Astrocyte of the spinal cord (primary cell): ENCODE measurements around the gene IFNK.

Source experiments
- DNase-seq: peaks from one replicate; pipeline ENCODE4 v3.0.0; 2011; ENCODE audit warnings: low read depth, low spot score
- H3K4me3 ChIP-seq: 2 replicates; pipeline ENCODE4 v1.5.1; 2011; ENCODE audit warnings: low read depth, mild to moderate bottlenecking, low read length, moderate library complexity
- in situ Hi-C: cut with HindIII; loops from 2 replicates; pipeline ENCODE4 v1.10.0; 2017; ENCODE audit warnings: low sequenced_read_pairs
- TF ChIP-seq, protein P1 (sequence below): IDR thresholded peaks from 2 replicates; pipeline ENCODE4 v1.5.1; 2012; ENCODE audit warnings: low read depth, mild to moderate bottlenecking, low read length, inconsistent platforms

Gene IFNK

DNA sequence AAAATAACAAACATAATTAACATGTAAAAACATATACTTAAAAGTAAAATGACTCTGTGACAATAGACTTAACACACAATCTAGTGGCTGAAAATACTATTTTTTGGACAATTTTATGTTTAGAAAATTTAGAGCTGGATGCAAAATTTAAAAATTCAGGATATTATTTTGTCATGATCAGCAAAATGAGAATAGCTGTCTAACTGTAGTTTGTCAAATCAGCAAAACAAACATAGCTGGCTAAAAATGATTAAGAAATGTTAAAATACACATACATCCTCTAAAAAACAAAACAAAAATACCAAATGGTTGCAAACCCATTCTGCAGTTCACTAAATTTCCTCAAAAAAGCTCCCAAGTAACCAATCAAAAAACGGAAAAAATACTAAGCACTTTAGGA is 30.6 kb downstream of the IFNK start:
- TF ChIP-seq, protein P1, sequence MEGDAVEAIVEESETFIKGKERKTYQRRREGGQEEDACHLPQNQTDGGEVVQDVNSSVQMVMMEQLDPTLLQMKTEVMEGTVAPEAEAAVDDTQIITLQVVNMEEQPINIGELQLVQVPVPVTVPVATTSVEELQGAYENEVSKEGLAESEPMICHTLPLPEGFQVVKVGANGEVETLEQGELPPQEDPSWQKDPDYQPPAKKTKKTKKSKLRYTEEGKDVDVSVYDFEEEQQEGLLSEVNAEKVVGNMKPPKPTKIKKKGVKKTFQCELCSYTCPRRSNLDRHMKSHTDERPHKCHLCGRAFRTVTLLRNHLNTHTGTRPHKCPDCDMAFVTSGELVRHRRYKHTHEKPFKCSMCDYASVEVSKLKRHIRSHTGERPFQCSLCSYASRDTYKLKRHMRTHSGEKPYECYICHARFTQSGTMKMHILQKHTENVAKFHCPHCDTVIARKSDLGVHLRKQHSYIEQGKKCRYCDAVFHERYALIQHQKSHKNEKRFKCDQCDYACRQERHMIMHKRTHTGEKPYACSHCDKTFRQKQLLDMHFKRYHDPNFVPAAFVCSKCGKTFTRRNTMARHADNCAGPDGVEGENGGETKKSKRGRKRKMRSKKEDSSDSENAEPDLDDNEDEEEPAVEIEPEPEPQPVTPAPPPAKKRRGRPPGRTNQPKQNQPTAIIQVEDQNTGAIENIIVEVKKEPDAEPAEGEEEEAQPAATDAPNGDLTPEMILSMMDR = no peak
- no peak overlapping the region for H3K4me3 ChIP-seq
- in situ Hi-C loops = no loop called here
- DNase-seq = no peak

DNA sequence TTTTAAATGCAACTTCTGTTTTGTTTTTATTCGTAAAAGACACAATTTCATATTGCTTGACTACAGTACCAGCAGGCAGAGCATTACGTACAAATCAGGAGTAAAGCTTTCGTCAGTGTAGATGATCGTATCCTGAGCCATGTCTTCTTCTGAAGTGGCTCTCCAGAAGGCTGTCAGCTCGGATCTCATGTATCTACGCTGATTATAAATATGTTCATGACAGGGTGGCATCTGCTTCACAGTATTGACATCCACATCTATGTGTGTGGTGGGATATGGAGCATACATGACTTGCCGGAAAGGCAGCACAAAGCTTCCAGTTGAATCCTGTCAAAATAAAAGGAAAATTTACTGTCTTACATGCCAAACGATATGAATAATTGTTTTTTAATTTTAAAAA is 32.4 kb downstream of the IFNK start:
- TF ChIP-seq, protein P1 = no peak

DNA sequence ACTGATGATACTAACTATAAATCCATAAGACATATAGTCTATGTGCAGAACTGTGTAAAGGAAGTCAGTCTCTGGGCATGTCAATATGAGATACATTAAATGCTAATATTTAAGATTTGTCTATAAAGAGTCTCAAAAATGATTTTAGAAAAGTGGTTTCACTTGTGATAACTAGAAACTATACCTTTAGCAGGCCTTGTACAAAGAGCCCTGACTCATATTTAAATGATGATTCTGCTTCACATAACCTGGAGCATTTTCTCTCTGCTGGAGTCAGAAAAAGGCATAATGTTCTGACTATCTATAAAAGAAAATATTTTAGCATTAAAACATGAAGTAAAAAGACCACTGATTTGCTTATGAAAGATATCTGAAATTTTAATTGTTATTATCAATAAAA is 34.2 kb downstream of the IFNK start:
- in situ Hi-C loops = no loop called here

More for the DNA sequence above, 32.4 kb downstream of the IFNK start:
- DNase-seq = no peak
- in situ Hi-C loops = no loop called here
- no peak overlapping the region for H3K4me3 ChIP-seq

DNA sequence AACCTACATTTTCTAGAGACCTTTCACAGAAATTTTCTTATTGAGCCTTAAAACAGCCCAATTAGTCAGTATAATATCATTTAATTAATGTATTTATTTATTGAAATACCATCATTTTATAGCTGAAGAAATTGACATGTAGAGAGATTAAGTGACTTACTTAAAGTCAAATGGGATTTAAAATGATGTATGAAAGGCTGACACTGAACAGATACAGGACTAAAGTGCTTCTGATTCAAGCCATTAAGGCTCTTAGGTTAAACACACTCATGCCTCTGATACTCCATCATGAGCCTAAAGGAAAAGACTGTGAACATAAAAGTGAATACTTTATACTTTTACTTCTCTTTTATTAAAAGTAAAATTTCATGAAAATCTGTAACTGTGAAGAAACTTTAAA is 36.4 kb downstream of the IFNK start:
- DNase-seq = no peak
- TF ChIP-seq, protein P1 = no peak
- in situ Hi-C loops = no loop called here
- no peak overlapping the region for H3K4me3 ChIP-seq

More for the DNA sequence above, 34.2 kb downstream of the IFNK start:
- H3K4me3 ChIP-seq = no peak overlapping the region
- TF ChIP-seq, protein P1 = no peak
- DNase-seq = no peak

DNA sequence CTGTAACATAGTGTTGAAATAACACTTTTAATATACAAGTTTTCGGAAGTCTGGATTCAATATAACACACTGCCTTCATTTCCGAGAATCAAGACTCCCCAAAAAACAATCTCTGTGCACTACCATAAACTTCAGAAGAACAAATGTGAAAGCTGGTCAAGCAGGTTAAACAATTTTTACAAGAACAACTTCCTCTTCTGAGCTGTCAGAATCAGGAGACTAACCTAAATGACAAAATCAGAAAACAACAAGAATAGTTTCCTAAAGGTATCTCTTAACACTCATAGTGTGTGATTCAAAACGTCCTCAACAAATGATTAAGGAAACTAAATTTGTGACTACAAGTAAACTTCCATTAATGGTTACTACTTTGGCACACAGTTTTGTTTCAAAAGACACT is 37.6 kb downstream of the IFNK start:
- H3K4me3 ChIP-seq = no peak overlapping the region
- TF ChIP-seq, protein P1 = no peak
- in situ Hi-C loops = no loop called here
- DNase-seq = no peak

DNA sequence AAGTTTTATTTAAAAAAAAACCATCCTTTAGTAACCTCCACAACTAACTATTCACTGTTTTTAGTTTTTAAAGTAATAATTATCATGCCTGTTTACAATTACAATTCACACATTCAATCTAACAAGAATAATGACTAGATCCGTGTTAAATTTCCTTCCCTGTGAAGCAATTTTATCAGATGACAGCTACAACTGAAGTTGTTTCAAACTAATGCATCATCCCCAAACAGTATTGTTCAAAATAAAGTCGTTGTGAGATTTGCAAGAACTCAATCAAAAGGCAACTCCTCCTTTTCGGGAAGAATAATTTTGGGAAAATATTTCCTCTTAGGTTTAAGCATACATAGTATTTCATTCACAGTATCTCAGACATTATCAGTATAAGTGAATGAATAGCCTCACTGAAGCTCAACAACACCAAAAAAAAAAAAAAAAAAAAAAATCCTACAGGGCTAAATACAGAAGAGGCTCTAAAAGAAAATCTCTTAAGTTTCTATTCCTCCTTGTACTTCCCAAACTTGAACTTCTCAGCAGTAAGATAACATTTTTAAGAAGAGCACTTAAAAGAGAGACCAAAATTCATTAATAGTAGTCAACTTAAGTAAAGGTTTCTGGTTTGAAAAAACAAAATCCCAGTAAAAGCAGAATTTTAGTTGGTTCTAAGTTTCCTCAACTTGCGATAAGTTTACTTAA is 39.8 kb downstream of the IFNK start:
- DNase-seq = no peak
- TF ChIP-seq, protein P1 = no peak
- H3K4me3 ChIP-seq = no peak overlapping the region
- in situ Hi-C loops = no loop called here
